K562 (cell line): Measurements from ENCODE around the gene PLEKHG5. TPM values are rescaled to one million over a fixed set of nuclear protein-coding genes. Genes with fewer than 3 reads are reported as not detected.

Experiments used
- ATAC-seq: fragments of 200-7000 bp; cut with Tn5 transposase; 3 replicates; pipeline ENCODE4 v1.9.1; 2020; ENCODE audit warnings: moderate library complexity
- Bru-seq: library from RNA; stranded (reverse); fragments of 400-500 nt; gene quantifications from one replicate; lab custom pipeline; 2021; lab: Mats Ljungman, UMichigan
- BruChase-seq, 2 experiments: library from RNA; stranded (reverse); fragments of 400-500 nt; gene quantifications; one replicate each; lab custom pipeline; 2021; lab: Mats Ljungman, UMichigan
- BruUV-seq: library from RNA; stranded (reverse); fragments of 400-500 nt; replicated peaks from 2 replicates; lab custom pipeline; 2021; lab: Mats Ljungman, UMichigan
- CTCF ChIA-PET: fragments of 300-600 bp; formaldehyde crosslinking; extraction: SDS; loops from one replicate; lab custom pipeline; 2021; ENCODE audit warnings: low intra/inter-chr PET ratio; lab: Yijun Ruan, JAX
- POLR2A ChIA-PET: fragments of 300-600, 350-650 bp; sonication (Branson Sonifier 250); formaldehyde crosslinking; extraction: SDS; loops from one replicate; lab custom pipeline; 2021; ENCODE audit warnings: antibody characterized with exemption, inconsistent platforms; lab: Yijun Ruan, JAX
- DNase-seq, 4 experiments: peaks; one replicate each; pipeline versions ENCODE4 v3.0.0 to v3.0.0-alpha.2; 2011 to 2018; ENCODE audit warnings: low spot score in 3 of 4, mixed read lengths in 3 of 4; ENCODE audit errors: extremely low read depth in 1 of 4
- FAIRE-seq: peaks from 2 replicates; lab custom pipeline; 2011; peaks lifted over from hg19 to GRCh38; lab: Jason Lieb, UNC
- H2AFZ ChIP-seq: 2 replicates; pipeline ENCODE4 v1.6.0; 2011; ENCODE audit warnings: low read depth, low read length, control low read depth, inconsistent platforms
- H3K27ac ChIP-seq: fragments of 200-600 bp; 3 replicates; pipeline ENCODE4 v1.8.0; 2011; ENCODE audit warnings: low read depth, mild to moderate bottlenecking, control low read depth, inconsistent platforms, low read length, moderate library complexity, mixed read lengths; ENCODE audit errors: extremely low read depth
- H3K27me3 ChIP-seq, 2 experiments: fragments of 300-600 bp in 1 of 2; 2 replicates in 1 of 2; 3 replicates in 1 of 2; pipeline versions ENCODE4 v1.6.0 to v1.8.0; 2011; ENCODE audit warnings: inconsistent platforms in 2 of 2, low read length in 2 of 2, mild to moderate bottlenecking in 1 of 2, mixed read lengths in 1 of 2, moderate library complexity in 1 of 2; ENCODE audit not compliant: control insufficient read depth in 2 of 2, insufficient read depth in 2 of 2
- H3K36me3 ChIP-seq: fragments of 300-600 bp; 3 replicates; pipeline ENCODE4 v1.8.0; 2011; ENCODE audit warnings: mild to moderate bottlenecking, low read length, inconsistent platforms; ENCODE audit not compliant: control insufficient read depth, insufficient read depth
- H3K4me1 ChIP-seq, 2 experiments: fragments of 200-600 bp in 1 of 2; replicated peaks in 1 of 2; 2 replicates in 1 of 2; 3 replicates in 1 of 2; pipeline versions ENCODE4 v1.5.1 to v1.8.0; 2011; ENCODE audit warnings: inconsistent platforms in 2 of 2, low read length in 2 of 2, mild to moderate bottlenecking in 1 of 2, mixed read lengths in 1 of 2, moderate library complexity in 1 of 2; ENCODE audit not compliant: control insufficient read depth in 2 of 2, insufficient read depth in 2 of 2
- H3K4me2 ChIP-seq: 2 replicates; pipeline ENCODE4 v1.6.1; 2011; ENCODE audit warnings: low read length, control low read depth, inconsistent platforms, mixed read lengths; ENCODE audit not compliant: insufficient read depth
- H3K4me3 ChIP-seq: fragments of 200-600 bp; sonication (generic), shearing (Covaris generic); 2 replicates; pipeline ENCODE4 v1.5.1; 2016; ENCODE audit warnings: control low read depth, inconsistent platforms
- H3K79me2 ChIP-seq: fragments of 200-600 bp; 3 replicates; pipeline ENCODE4 v1.8.0; 2011; ENCODE audit warnings: low read length, inconsistent platforms; ENCODE audit not compliant: control insufficient read depth, insufficient read depth
- H3K9ac ChIP-seq, 2 experiments: 2 replicates each; pipeline versions ENCODE4 v1.6.0 to v1.6.1; 2011; ENCODE audit warnings: low read depth in 2 of 2, low read length in 2 of 2, control low read depth in 1 of 2, inconsistent platforms in 1 of 2, mild to moderate bottlenecking in 1 of 2, mixed read lengths in 1 of 2; ENCODE audit not compliant: insufficient read depth in 1 of 2
- H3K9me1 ChIP-seq: one replicate; pipeline ENCODE4 v1.6.0; 2011; ENCODE audit warnings: inconsistent platforms, mild to moderate bottlenecking, low read length, moderate library complexity; ENCODE audit not compliant: control insufficient read depth, insufficient read depth
- H3K9me3 ChIP-seq: replicated peaks from 2 replicates; pipeline ENCODE4 v1.5.1; 2011; ENCODE audit warnings: low read depth, low read length, inconsistent platforms; ENCODE audit not compliant: control insufficient read depth, insufficient read depth
- H4K20me1 ChIP-seq: replicated peaks from 2 replicates; pipeline ENCODE4 v1.6.1; 2011; ENCODE audit warnings: low read length, inconsistent platforms, mixed read lengths; ENCODE audit not compliant: control insufficient read depth, insufficient read depth
- ELF4 ChIP-seq: fragments of 450-650 bp; formaldehyde crosslinking; IDR thresholded peaks from 2 replicates; pipeline ENCODE4 v1.4.0; 2022; ENCODE audit warnings: missing genetic modification characterization
- ZNF431 ChIP-seq: sonication (generic); formaldehyde crosslinking; IDR thresholded peaks from 2 replicates; pipeline ENCODE4 v1.8.0; 2022; ENCODE audit warnings: mild to moderate bottlenecking, missing genetic modification reagents
- WGBS: fragments of 100-300 bp; shearing (Covaris generic); methylation state at CpG from one replicate; pipeline ENCODE4 v1.1.6; 2016; ENCODE audit warnings: low coverage, mixed read lengths; ENCODE audit not compliant: insufficient coverage; ENCODE audit errors: missing lambda C conversion rate; 5-methylcytosine and 5-hydroxymethylcytosine counted together
- in situ Hi-C: fragments of 300-500 bp; cut with MboI; formaldehyde crosslinking; loops from 4 replicates; pipeline ENCODE4 v1.15.0; 2018; ENCODE audit warnings: inconsistent platforms, mixed read lengths
- intact Hi-C: fragments of 100-400 bp; cut with micrococcal nuclease; formaldehyde crosslinking; loops from 2 replicates; pipeline ENCODE4 v1.14.2; 2022
- long read RNA-seq, 3 experiments: library from polyadenylated mRNA in 2 of 3; library from RNA in 1 of 3; unstranded in 2 of 3; stranded (forward) in 1 of 3; transcript quantifications; one replicate each; pipeline ENCODE4 v2.0.0, GENCODE V29; 2019 to 2022
- polyA minus RNA-seq, 3 experiments: library from RNA; depleted of rRNA, polyadenylated mRNA; stranded (reverse); fragments of >200 nt; gene quantifications; 2 replicates each; pipeline ENCODE4 v1.2.3, GENCODE V29; 2011
- polyA plus RNA-seq, 8 experiments: library from polyadenylated mRNA; depleted of rRNA in 4 of 8; stranded (reverse) in 5 of 8; unstranded in 3 of 8; fragments of >200 nt; fragmentation: Nextera tagmentation in 2 of 8; fragmentation: Illumina TruSeq in 1 of 8; extraction: Ambion mirVana in 2 of 8; extraction: Trizol in 1 of 8; gene quantifications; 2 replicates each; pipeline versions ENCODE4 v1.2.1 to v1.2.3, GENCODE V29; 2011 to 2014; ENCODE audit warnings: inconsistent platforms in 1 of 8, missing spikeins in 1 of 8
- total RNA-seq, 7 experiments: library from RNA; depleted of rRNA in 6 of 7; stranded (reverse); fragments of >200 nt in 6 of 7; fragmentation: Illumina TruSeq in 2 of 7; extraction: Trizol in 2 of 7; gene quantifications; 2 replicates each; pipeline versions ENCODE4 v1.2.1 to v1.2.3, GENCODE V29; 2011 to 2021; ENCODE audit warnings: low replicate concordance in 1 of 7
- TF ChIP-seq, protein P1 (sequence below): fragments of 450-650 bp; IDR thresholded peaks from 2 replicates; pipeline ENCODE4 v1.6.1; 2018; ENCODE audit not compliant: partially characterized antibody

The PLEKHG5 gene, protein sequence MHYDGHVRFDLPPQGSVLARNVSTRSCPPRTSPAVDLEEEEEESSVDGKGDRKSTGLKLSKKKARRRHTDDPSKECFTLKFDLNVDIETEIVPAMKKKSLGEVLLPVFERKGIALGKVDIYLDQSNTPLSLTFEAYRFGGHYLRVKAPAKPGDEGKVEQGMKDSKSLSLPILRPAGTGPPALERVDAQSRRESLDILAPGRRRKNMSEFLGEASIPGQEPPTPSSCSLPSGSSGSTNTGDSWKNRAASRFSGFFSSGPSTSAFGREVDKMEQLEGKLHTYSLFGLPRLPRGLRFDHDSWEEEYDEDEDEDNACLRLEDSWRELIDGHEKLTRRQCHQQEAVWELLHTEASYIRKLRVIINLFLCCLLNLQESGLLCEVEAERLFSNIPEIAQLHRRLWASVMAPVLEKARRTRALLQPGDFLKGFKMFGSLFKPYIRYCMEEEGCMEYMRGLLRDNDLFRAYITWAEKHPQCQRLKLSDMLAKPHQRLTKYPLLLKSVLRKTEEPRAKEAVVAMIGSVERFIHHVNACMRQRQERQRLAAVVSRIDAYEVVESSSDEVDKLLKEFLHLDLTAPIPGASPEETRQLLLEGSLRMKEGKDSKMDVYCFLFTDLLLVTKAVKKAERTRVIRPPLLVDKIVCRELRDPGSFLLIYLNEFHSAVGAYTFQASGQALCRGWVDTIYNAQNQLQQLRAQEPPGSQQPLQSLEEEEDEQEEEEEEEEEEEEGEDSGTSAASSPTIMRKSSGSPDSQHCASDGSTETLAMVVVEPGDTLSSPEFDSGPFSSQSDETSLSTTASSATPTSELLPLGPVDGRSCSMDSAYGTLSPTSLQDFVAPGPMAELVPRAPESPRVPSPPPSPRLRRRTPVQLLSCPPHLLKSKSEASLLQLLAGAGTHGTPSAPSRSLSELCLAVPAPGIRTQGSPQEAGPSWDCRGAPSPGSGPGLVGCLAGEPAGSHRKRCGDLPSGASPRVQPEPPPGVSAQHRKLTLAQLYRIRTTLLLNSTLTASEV
- total RNA-seq (2011; cell fraction: chromatin; rRNA removed; ENCODE audit: low replicate concordance) = 0.51 and 2.5 TPM in 2 replicates
- 1.4 and 1.5 TPM in 2 replicates for total RNA-seq (2011; cell fraction: nucleolus; rRNA removed)
- total RNA-seq (2011; cell fraction: nucleoplasm; rRNA removed) = 0.88 and 0.99 TPM in 2 replicates
- total RNA-seq (2014; rRNA removed) (0.05 and 0.20 TPM in 2 replicates), total RNA-seq (2014; rRNA removed; fragmentation: Illumina TruSeq; extraction: Trizol) (0.04 TPM in 1 of 2 replicates, not detected in the other), total RNA-seq (2015; rRNA removed; fragmentation: Illumina TruSeq; extraction: Trizol) (not detected in 2 replicates), total RNA-seq (2021) (0.29 TPM in 2 replicates), polyA plus RNA-seq (2011; rRNA removed) (0.11 and 0.16 TPM in 2 replicates), polyA plus RNA-seq (2014; fragmentation: Illumina TruSeq; extraction: Trizol) (0.07 and 0.12 TPM in 2 replicates), polyA plus RNA-seq (2014; fragmentation: Nextera tagmentation; extraction: Ambion mirVana) (not detected), polyA plus RNA-seq (2014; rRNA removed) (0.13 and 0.26 TPM in 2 replicates), polyA minus RNA-seq (2011; rRNA and poly(A)+ RNA removed) (0.12 and 0.14 TPM in 2 replicates), Bru-seq, nascent RNA (percentile 24 among the genes with signal in this experiment), BruChase-seq, experiment 1, labeled RNA remaining after a 2-hour chase (percentile 26 among the genes with signal in this experiment), BruChase-seq, experiment 2, labeled RNA remaining after a 6-hour chase (percentile 21 among the genes with signal in this experiment)
- 0.06 and 0.49 TPM in 2 replicates for polyA plus RNA-seq (2011; cell fraction: cytosol; rRNA removed)
- 0.94 and 1.8 TPM in 2 replicates for polyA plus RNA-seq (2011; cell fraction: nucleus; rRNA removed)
- polyA plus RNA-seq (2012) = 0.04 and 0.07 TPM in 2 replicates
- polyA minus RNA-seq (2011; cell fraction: cytosol; rRNA and poly(A)+ RNA removed) = 0.29 TPM in 1 of 2 replicates, not detected in the other
- 1.2 TPM in 2 replicates for polyA minus RNA-seq (2011; cell fraction: nucleus; rRNA and poly(A)+ RNA removed)
- long read RNA-seq, experiment 1 = 0 reads
- long read RNA-seq, experiment 2 = 0 reads
- long read RNA-seq, experiment 3 = 0 reads

DNA sequence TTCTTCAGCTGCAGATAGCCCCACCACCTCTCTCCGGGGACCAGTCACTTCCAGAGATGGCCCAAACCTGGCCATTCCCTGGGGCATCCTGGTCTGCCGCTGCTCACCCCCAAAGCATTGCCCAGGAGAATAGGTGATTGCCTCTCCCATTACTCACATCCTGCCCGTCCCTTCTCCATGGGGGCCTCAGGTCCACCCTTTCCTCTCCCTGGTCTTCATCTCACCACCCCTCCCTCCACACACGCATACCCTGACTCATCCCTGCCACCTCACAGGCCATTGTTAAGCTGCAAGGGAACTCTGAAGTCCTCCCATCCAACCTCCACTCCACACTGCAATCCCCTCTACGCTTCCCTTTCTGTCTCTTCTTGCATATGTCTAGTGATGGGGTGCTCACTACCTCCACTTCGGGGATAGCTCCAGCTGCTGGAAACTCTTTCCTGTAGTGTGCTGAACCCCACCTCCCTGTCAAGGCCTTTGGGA, at the start of gene PLEKHG5:
Gene PLEKHG5 (minus strand): TSS at position 188 of the 483 bp plus-strand sequence. CDS start 14,096 bp downstream, outside the sequence.
- peaks cover 32% of the 10 kb centered on the region for H4K20me1 ChIP-seq
- peak within 1 kb of the TSS; percentile 40 for H3K4me3 ChIP-seq
- in situ Hi-C loops = loop anchor here (10.0 to 25.0 kb wide), 2 partner anchors 143 to 721 kb away; no protein-coding TSS in a partner anchor
- no TSS peak for BruUV-seq
- H3K9ac ChIP-seq = peak within 1 kb of the TSS in 1 of 2 experiments; percentile 66; a peak in 2 of 4 replicates
- no peak for TF ChIP-seq ZNF431
- TF ChIP-seq, protein P1, sequence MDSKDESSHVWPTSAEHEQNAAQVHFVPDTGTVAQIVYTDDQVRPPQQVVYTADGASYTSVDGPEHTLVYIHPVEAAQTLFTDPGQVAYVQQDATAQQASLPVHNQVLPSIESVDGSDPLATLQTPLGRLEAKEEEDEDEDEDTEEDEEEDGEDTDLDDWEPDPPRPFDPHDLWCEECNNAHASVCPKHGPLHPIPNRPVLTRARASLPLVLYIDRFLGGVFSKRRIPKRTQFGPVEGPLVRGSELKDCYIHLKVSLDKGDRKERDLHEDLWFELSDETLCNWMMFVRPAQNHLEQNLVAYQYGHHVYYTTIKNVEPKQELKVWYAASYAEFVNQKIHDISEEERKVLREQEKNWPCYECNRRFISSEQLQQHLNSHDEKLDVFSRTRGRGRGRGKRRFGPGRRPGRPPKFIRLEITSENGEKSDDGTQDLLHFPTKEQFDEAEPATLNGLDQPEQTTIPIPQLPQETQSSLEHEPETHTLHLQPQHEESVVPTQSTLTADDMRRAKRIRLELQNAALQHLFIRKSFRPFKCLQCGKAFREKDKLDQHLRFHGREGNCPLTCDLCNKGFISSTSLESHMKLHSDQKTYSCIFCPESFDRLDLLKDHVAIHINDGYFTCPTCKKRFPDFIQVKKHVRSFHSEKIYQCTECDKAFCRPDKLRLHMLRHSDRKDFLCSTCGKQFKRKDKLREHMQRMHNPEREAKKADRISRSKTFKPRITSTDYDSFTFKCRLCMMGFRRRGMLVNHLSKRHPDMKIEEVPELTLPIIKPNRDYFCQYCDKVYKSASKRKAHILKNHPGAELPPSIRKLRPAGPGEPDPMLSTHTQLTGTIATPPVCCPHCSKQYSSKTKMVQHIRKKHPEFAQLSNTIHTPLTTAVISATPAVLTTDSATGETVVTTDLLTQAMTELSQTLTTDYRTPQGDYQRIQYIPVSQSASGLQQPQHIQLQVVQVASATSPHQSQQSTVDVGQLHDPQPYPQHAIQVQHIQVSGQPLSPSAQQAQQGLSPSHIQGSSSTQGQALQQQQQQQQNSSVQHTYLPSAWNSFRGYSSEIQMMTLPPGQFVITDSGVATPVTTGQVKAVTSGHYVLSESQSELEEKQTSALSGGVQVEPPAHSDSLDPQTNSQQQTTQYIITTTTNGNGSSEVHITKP = peak; percentile 4
- TF ChIP-seq ELF4 = 0 out of 2 replicates have a peak, but pooled peaks have one; percentile 12
- H3K36me3 ChIP-seq = no peaks in the 10 kb centered on the region
- CTCF ChIA-PET = no interaction called here
- DNase-seq (no peak), ATAC-seq (no peak), FAIRE-seq (no peak)
- POLR2A ChIA-PET = interaction anchor here (0.6 to 2.0 kb wide), 4 partner anchors 9 to 234 kb away, joined by 4 to 8 read pairs (median 4); no protein-coding TSS in a partner anchor
- no peaks in the 10 kb centered on the region for H3K79me2 ChIP-seq
- peak within 1 kb of the TSS; percentile 79; the same call in 1 of the 2 replicates for H3K4me2 ChIP-seq
- H2AFZ ChIP-seq = peak within 1 kb of the TSS; percentile 80
- no peaks in the 10 kb centered on the region for H3K9me3 ChIP-seq
- H3K9me1 ChIP-seq = peaks cover 4% of the 10 kb centered on the region
- H3K4me1 ChIP-seq = peaks cover 4 to 34% of the 10 kb centered on the region in 2 experiments; a peak in 2 of 5 replicates
- intact Hi-C loops = no loop called here
- no peak within 1 kb of the TSS for H3K27ac ChIP-seq
- 28% methylated on average over 6 of the region's 6 CpGs for WGBS
- H3K27me3 ChIP-seq = peaks cover 19 to 71% of the 10 kb centered on the region in 2 experiments; a peak in 4 of 5 replicates
